NB4 (cell line): ENCODE results near the gene IL9R.

ENCODE experiments used
- DNase-seq: peaks from one replicate; pipeline ENCODE4 v3.0.0; 2010; ENCODE audit warnings: low read depth
- H3K4me3 ChIP-seq: one replicate; pipeline ENCODE4 v1.5.1; 2011; ENCODE audit warnings: mild to moderate bottlenecking, low read depth, low read length, moderate library complexity
- CTCF ChIP-seq: IDR thresholded peaks from one replicate; pipeline ENCODE4 v1.5.1; 2012; ENCODE audit warnings: low read depth, low read length
- MAX ChIP-seq: IDR thresholded peaks from 2 replicates; pipeline ENCODE4 v1.6.1; 2011; ENCODE audit warnings: low read depth, low read length
- MYC ChIP-seq: IDR thresholded peaks from 2 replicates; pipeline ENCODE4 v1.6.1; 2011; ENCODE audit warnings: low read depth, low read length
- POLR2A ChIP-seq: IDR thresholded peaks from 2 replicates; pipeline ENCODE4 v1.6.1; 2011; ENCODE audit warnings: mild to moderate bottlenecking; ENCODE audit not compliant: insufficient read length; ENCODE audit errors: extremely low read depth

The IL9R gene

GRCh38 chrX:156000361-156000926 lies 2.9 kb downstream of the IL9R start:
- no peak overlapping the region for H3K4me3 ChIP-seq
- TF ChIP-seq MAX = no peak
- TF ChIP-seq CTCF = no peak
- no peak for TF ChIP-seq MYC
- TF ChIP-seq POLR2A = no peak
- no peak for DNase-seq

- no peak for DNase-seq
- H3K4me3 ChIP-seq = no peak overlapping the region
- TF ChIP-seq MAX (no peak), POLR2A (no peak), MYC (no peak), CTCF (no peak)
Measured at GRCh38 chrX:156001001-156001666, 3.6 kb downstream of the IL9R start.

GRCh38 chrX:156001667-156002021 lies 4.1 kb downstream of the IL9R start:
- no peak overlapping the region for H3K4me3 ChIP-seq
- TF ChIP-seq MAX (no peak), POLR2A (no peak), MYC (no peak), CTCF (no peak)
- DNase-seq = peak; percentile 81

GRCh38 chrX:156002507-156002906 lies 5.0 kb downstream of the IL9R start:
- H3K4me3 ChIP-seq = no peak overlapping the region
- TF ChIP-seq POLR2A (no peak), CTCF (no peak), MYC (no peak), MAX (no peak)
- DNase-seq = peak; percentile 39

GRCh38 chrX:156003486-156004185 lies 6.1 kb downstream of the IL9R start:
- TF ChIP-seq CTCF (no peak), POLR2A (no peak), MYC (no peak), MAX (no peak)
- no peak for DNase-seq
- H3K4me3 ChIP-seq = no peak overlapping the region
